ENCODE measurements around the gene DNER.

GRCh38 chr2:229426464-229426863 is 287.9 kb downstream of the DNER start:
- no peak for TF ChIP-seq CTCF (IDR thresholded peaks at IDR 0.05)
- TF ChIP-seq EZH2 (IDR thresholded peaks at IDR 0.05; ENCODE audit: borderline replicate concordance, insufficient read depth, low read depth, low read length, poor library complexity, severe bottlenecking): no peak
